HepG2 (cell line): ENCODE data around the gene EGFL8. TPM values are rescaled to one million over a fixed set of nuclear protein-coding genes. Genes with fewer than 3 reads are reported as not detected.

Source experiments
- AGO1 ChIP-seq: fragments of 200-400 bp; formaldehyde crosslinking; IDR thresholded peaks from 2 replicates; pipeline ENCODE4 v1.6.1; 2017; ENCODE audit warnings: mild to moderate bottlenecking, low read depth, low read length, moderate library complexity; ENCODE audit not compliant: poor library complexity, severe bottlenecking
- KDM5A ChIP-seq: fragments of 200-600 bp; sonication (generic); IDR thresholded peaks from 2 replicates; pipeline ENCODE4 v1.7.0; 2018; ENCODE audit warnings: antibody characterized with exemption, mild to moderate bottlenecking, low read length, borderline replicate concordance
- RFX3 ChIP-seq: IDR thresholded peaks from 2 replicates; pipeline ENCODE4 v1.6.1; 2016; ENCODE audit warnings: missing biosample characterization, missing genetic modification reagents
- SP4 ChIP-seq: sonication (generic); formaldehyde crosslinking; IDR thresholded peaks from 2 replicates; pipeline ENCODE4 v1.8.1; 2023; ENCODE audit warnings: mild to moderate bottlenecking, missing genetic modification reagents
- ZBTB20 ChIP-seq: sonication (generic); formaldehyde crosslinking; IDR thresholded peaks from 2 replicates; pipeline ENCODE4 v1.8.1; 2023; ENCODE audit warnings: missing genetic modification reagents, low read depth, mild to moderate bottlenecking, borderline replicate concordance
- ZBTB7B ChIP-seq: sonication (generic); formaldehyde crosslinking; IDR thresholded peaks from 2 replicates; pipeline ENCODE4 v1.4.0; 2020; ENCODE audit warnings: missing genetic modification reagents
- ZMYM4 ChIP-seq: sonication (generic); formaldehyde crosslinking; IDR thresholded peaks from 2 replicates; pipeline ENCODE4 v1.8.1; 2023; ENCODE audit warnings: mild to moderate bottlenecking, missing genetic modification reagents
- ZSCAN31 ChIP-seq: sonication (generic); formaldehyde crosslinking; IDR thresholded peaks from 2 replicates; pipeline ENCODE4 v1.5.0; 2020; ENCODE audit warnings: low read depth, mild to moderate bottlenecking, missing genetic modification reagents
- polyA plus RNA-seq, 8 experiments: library from polyadenylated mRNA; depleted of rRNA in 3 of 8; stranded (reverse) in 7 of 8; unstranded in 1 of 8; fragments of >200 nt; fragmentation: Illumina TruSeq in 4 of 8; extraction: Trizol in 4 of 8; gene quantifications; 2 replicates each; pipeline versions ENCODE4 v1.2.1 to v1.2.3, GENCODE V29; 2011 to 2016; ENCODE audit warnings: low read depth in 4 of 8, missing spikeins in 1 of 8, mixed read lengths in 1 of 8; ENCODE audit not compliant: insufficient read depth in 1 of 8
- total RNA-seq, 5 experiments: library from RNA; depleted of rRNA; stranded (reverse); fragments of >200 nt; fragmentation: Illumina TruSeq; extraction: Trizol; gene quantifications; 2 replicates each; pipeline ENCODE4 v1.2.3, GENCODE V29; 2016; ENCODE audit warnings: low read depth in 1 of 5
- TF ChIP-seq, protein P1 (sequence below): sonication (generic); formaldehyde crosslinking; conservative IDR thresholded peaks from 2 replicates; pipeline ENCODE4 v1.5.0; 2020; ENCODE audit warnings: missing genetic modification reagents
- TF ChIP-seq, protein P2 (sequence below): conservative IDR thresholded peaks from 2 replicates; pipeline ENCODE4 v1.6.1; 2018; ENCODE audit warnings: missing genetic modification reagents
- TF ChIP-seq, protein P3 (sequence below): sonication (generic); formaldehyde crosslinking; conservative IDR thresholded peaks from 2 replicates; pipeline ENCODE4 v1.8.0; 2022; ENCODE audit warnings: mild to moderate bottlenecking, moderate library complexity, missing genetic modification reagents
- TF ChIP-seq, protein P4 (sequence below): IDR thresholded peaks from 2 replicates; pipeline ENCODE4 v1.6.1; 2016; ENCODE audit warnings: missing compliant biosample characterization, missing genetic modification reagents, borderline replicate concordance
- TF ChIP-seq, protein P5 (sequence below): sonication (generic); formaldehyde crosslinking; IDR thresholded peaks from 2 replicates; pipeline ENCODE4 v1.4.0; 2020; ENCODE audit warnings: missing genetic modification reagents, borderline replicate concordance
- TF ChIP-seq, protein P6 (sequence below): sonication (generic); formaldehyde crosslinking; IDR thresholded peaks from 2 replicates; pipeline ENCODE4 v1.4.0; 2020; ENCODE audit warnings: missing genetic modification reagents

Gene EGFL8
- total and polyA plus RNA-seq, 2 of the 13 experiments (the other 11 are each of a cell fraction or from before 2014, with no cell fraction given), result 10.0 to 11.5 TPM

DNA sequence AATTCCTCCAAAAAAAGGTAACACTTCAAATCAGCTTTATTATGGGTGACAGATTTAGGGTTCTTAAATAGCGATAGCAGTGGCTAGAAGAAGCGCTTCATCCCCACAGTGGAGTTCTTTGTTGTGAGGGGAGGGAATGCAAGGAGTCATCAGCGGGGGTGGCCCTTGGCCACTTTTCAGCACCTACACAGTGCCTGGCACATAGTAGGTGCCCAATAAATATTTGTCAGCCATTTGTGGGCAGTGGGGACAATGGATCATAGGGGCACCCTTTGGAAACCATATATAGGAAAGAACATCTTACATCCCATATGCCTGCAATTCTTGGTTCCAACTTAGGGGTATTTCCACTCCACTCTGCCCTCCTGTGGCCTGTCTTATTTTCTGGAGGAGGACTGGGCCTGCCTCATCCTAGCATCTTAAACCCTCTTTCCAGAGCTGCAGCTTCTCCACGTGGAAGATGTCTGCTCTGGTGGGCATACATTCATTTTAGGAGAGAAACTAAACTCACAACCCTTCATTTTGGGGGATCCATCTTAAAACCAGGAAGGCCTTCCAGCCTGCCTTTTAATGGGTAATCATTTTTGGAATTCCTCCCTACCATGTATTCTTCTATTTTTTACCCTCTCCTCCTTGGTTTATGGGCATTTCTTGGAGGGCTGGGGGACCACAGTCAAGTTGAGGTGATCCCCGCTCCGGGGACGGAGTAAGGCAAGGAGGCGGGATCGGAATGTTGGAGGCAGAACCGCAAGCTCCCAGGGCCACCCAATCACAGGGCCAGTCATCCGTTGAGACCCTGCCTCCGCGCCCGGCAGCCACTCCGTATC, 30.6 kb downstream of the EGFL8 start (continued):
- TF ChIP-seq, protein P1, sequence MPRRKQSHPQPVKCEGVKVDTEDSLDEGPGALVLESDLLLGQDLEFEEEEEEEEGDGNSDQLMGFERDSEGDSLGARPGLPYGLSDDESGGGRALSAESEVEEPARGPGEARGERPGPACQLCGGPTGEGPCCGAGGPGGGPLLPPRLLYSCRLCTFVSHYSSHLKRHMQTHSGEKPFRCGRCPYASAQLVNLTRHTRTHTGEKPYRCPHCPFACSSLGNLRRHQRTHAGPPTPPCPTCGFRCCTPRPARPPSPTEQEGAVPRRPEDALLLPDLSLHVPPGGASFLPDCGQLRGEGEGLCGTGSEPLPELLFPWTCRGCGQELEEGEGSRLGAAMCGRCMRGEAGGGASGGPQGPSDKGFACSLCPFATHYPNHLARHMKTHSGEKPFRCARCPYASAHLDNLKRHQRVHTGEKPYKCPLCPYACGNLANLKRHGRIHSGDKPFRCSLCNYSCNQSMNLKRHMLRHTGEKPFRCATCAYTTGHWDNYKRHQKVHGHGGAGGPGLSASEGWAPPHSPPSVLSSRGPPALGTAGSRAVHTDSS (CRISPR knock-in tag), result 0 out of 2 replicates have a peak, but pooled peaks have one; percentile 21
- TF ChIP-seq, protein P2, sequence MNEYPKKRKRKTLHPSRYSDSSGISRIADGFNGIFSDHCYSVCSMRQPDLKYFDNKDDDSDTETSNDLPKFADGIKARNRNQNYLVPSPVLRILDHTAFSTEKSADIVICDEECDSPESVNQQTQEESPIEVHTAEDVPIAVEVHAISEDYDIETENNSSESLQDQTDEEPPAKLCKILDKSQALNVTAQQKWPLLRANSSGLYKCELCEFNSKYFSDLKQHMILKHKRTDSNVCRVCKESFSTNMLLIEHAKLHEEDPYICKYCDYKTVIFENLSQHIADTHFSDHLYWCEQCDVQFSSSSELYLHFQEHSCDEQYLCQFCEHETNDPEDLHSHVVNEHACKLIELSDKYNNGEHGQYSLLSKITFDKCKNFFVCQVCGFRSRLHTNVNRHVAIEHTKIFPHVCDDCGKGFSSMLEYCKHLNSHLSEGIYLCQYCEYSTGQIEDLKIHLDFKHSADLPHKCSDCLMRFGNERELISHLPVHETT (CRISPR knock-in tag), result no peak
- TF ChIP-seq, protein P3, sequence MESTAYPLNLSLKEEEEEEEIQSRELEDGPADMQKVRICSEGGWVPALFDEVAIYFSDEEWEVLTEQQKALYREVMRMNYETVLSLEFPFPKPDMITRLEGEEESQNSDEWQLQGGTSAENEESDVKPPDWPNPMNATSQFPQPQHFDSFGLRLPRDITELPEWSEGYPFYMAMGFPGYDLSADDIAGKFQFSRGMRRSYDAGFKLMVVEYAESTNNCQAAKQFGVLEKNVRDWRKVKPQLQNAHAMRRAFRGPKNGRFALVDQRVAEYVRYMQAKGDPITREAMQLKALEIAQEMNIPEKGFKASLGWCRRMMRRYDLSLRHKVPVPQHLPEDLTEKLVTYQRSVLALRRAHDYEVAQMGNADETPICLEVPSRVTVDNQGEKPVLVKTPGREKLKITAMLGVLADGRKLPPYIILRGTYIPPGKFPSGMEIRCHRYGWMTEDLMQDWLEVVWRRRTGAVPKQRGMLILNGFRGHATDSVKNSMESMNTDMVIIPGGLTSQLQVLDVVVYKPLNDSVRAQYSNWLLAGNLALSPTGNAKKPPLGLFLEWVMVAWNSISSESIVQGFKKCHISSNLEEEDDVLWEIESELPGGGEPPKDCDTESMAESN, result no peak
- TF ChIP-seq RFX3 (no peak), ZBTB7B (CRISPR knock-in tag) (no peak), ZSCAN31 (CRISPR knock-in tag) (no peak), ZBTB20 (CRISPR knock-in tag) (no peak), ZMYM4 (CRISPR knock-in tag) (no peak), SP4 (CRISPR knock-in tag) (no peak), AGO1 (no peak), KDM5A (0 out of 2 replicates have a peak, but pooled peaks have one; percentile 61)
- TF ChIP-seq, protein P4, sequence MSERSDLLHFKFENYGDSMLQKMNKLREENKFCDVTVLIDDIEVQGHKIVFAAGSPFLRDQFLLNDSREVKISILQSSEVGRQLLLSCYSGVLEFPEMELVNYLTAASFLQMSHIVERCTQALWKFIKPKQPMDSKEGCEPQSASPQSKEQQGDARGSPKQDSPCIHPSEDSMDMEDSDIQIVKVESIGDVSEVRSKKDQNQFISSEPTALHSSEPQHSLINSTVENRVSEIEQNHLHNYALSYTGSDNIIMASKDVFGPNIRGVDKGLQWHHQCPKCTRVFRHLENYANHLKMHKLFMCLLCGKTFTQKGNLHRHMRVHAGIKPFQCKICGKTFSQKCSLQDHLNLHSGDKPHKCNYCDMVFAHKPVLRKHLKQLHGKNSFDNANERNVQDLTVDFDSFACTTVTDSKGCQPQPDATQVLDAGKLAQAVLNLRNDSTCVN (CRISPR knock-in tag), result no peak
- TF ChIP-seq, protein P5, sequence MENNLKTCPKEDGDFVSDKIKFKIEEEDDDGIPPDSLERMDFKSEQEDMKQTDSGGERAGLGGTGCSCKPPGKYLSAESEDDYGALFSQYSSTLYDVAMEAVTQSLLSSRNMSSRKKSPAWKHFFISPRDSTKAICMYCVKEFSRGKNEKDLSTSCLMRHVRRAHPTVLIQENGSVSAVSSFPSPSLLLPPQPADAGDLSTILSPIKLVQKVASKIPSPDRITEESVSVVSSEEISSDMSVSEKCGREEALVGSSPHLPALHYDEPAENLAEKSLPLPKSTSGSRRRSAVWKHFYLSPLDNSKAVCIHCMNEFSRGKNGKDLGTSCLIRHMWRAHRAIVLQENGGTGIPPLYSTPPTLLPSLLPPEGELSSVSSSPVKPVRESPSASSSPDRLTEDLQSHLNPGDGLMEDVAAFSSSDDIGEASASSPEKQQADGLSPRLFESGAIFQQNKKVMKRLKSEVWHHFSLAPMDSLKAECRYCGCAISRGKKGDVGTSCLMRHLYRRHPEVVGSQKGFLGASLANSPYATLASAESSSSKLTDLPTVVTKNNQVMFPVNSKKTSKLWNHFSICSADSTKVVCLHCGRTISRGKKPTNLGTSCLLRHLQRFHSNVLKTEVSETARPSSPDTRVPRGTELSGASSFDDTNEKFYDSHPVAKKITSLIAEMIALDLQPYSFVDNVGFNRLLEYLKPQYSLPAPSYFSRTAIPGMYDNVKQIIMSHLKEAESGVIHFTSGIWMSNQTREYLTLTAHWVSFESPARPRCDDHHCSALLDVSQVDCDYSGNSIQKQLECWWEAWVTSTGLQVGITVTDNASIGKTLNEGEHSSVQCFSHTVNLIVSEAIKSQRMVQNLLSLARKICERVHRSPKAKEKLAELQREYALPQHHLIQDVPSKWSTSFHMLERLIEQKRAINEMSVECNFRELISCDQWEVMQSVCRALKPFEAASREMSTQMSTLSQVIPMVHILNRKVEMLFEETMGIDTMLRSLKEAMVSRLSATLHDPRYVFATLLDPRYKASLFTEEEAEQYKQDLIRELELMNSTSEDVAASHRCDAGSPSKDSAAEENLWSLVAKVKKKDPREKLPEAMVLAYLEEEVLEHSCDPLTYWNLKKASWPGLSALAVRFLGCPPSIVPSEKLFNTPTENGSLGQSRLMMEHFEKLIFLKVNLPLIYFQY (CRISPR knock-in tag), result no peak
- TF ChIP-seq, protein P6, sequence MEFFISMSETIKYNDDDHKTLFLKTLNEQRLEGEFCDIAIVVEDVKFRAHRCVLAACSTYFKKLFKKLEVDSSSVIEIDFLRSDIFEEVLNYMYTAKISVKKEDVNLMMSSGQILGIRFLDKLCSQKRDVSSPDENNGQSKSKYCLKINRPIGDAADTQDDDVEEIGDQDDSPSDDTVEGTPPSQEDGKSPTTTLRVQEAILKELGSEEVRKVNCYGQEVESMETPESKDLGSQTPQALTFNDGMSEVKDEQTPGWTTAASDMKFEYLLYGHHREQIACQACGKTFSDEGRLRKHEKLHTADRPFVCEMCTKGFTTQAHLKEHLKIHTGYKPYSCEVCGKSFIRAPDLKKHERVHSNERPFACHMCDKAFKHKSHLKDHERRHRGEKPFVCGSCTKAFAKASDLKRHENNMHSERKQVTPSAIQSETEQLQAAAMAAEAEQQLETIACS (CRISPR knock-in tag), result no peak
